ENCODE measurements around the gene OBI1.
"Not testable (repeated sequence)": the region's sequence is repeated elsewhere in the genome, so short reads cannot be mapped to it uniquely, and the experiment has no call there.

OBI1 gene

GRCh38 chr13:78647109-78647678 lies 11.8 kb downstream of the OBI1 start:
- not testable (repeated sequence) for DNase-seq (ENCODE audit: low read depth in 2 of 2)

- DNase-seq (ENCODE audit: low read depth in 2 of 2), result no peak
These were observed 20.7 kb downstream of the OBI1 start for GRCh38 chr13:78638216-78638615.

- DNase-seq (ENCODE audit: low read depth in 2 of 2), result no peak
These were observed 22.5 kb downstream of the OBI1 start for GRCh38 chr13:78636495-78636894.

- no peak for DNase-seq (ENCODE audit: low read depth in 2 of 2)
These were observed 26.0 kb downstream of the OBI1 start for GRCh38 chr13:78632996-78633395.

- no peak for DNase-seq (ENCODE audit: low read depth in 2 of 2)
These were observed 27.9 kb downstream of the OBI1 start for GRCh38 chr13:78631077-78631476.

- no peak for DNase-seq (ENCODE audit: low read depth in 2 of 2)
These were observed 28.4 kb downstream of the OBI1 start for GRCh38 chr13:78630511-78630910.

- DNase-seq (ENCODE audit: low read depth in 2 of 2), result no peak
These were observed 33.6 kb downstream of the OBI1 start for GRCh38 chr13:78625384-78625783.

GRCh38 chr13:78623132-78623531 lies 35.8 kb downstream of the OBI1 start:
- DNase-seq (ENCODE audit: low read depth in 2 of 2), result no peak

GRCh38 chr13:78620936-78621470 lies 38.0 kb downstream of the OBI1 start:
- no peak for DNase-seq (ENCODE audit: low read depth in 2 of 2)

- DNase-seq (ENCODE audit: low read depth in 2 of 2), result no peak
These were observed 40.5 kb downstream of the OBI1 start for GRCh38 chr13:78618411-78618810.

GRCh38 chr13:78611040-78611439 lies 47.9 kb downstream of the OBI1 start:
- DNase-seq (ENCODE audit: low read depth in 2 of 2), result no peak

GRCh38 chr13:78610381-78610883 lies 48.5 kb downstream of the OBI1 start:
- no peak for DNase-seq (ENCODE audit: low read depth in 2 of 2)

GRCh38 chr13:78609464-78610205 lies 49.3 kb downstream of the OBI1 start:
- DNase-seq (ENCODE audit: low read depth in 2 of 2), result no peak

GRCh38 chr13:78608688-78609463 lies 50.1 kb downstream of the OBI1 start:
- DNase-seq (ENCODE audit: low read depth in 2 of 2), result no peak

GRCh38 chr13:78608252-78608687 lies 50.7 kb downstream of the OBI1 start:
- no peak for DNase-seq (ENCODE audit: low read depth in 2 of 2)

- DNase-seq (ENCODE audit: low read depth in 2 of 2), result no peak
These were observed 51.3 kb downstream of the OBI1 start for GRCh38 chr13:78607409-78608251.

GRCh38 chr13:78606471-78607408 lies 52.2 kb downstream of the OBI1 start:
- no peak for DNase-seq (ENCODE audit: low read depth in 2 of 2)

- no peak for DNase-seq (ENCODE audit: low read depth in 2 of 2)
These were observed 54.0 kb downstream of the OBI1 start for GRCh38 chr13:78604782-78605611.

GRCh38 chr13:78603240-78603957 lies 55.6 kb downstream of the OBI1 start, which contains the start of gene POU4F1:
Gene POU4F1, minus strand, starts transcription at chr13:78603552. Its CDS starts 226 bp downstream, at chr13:78603326.
- peak; percentile 35 to 57 for DNase-seq (ENCODE audit: low read depth in 2 of 2)
